Stimulated activated CD4-positive, alpha-beta T cell treated with anti-CD3 and anti-CD28 coated beads, Interleukin-1b, Interleukin-23, amount 100 ng/mL, for 48 hours (primary cell): ENCODE data around the gene ITPRID2.
A peak's percentile ranks its signal among the peaks of the same experiment; 100 is the strongest.
"Not testable (repeated sequence)": the region's sequence is repeated elsewhere in the genome, so short reads cannot be mapped to it uniquely, and the experiment has no call there.

ENCODE experiments used
- DNase-seq: peaks from one replicate; pipeline ENCODE4 v3.0.0-alpha.2; 2020

The ITPRID2 gene

DNA sequence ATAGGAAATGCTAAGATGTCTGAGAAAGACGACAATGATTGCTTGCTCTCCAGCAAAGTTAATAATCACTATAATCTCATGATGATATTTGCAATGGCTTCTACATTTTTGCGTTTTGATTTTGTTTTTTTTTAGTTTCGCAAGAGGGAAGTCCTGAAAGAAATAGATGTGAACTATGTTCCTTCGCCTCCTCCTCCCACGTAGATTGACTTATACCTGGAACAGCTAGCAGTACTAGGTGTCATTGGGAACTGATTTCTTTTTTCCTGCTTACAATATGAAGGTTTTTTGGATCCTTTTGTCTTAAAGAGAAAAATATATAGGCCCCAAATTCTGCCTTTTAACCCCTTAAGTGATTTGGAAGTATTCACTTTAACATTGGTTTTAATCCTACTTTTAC is 26.7 kb downstream of the ITPRID2 start:
- DNase-seq = no peak

- no peak for DNase-seq
These were observed 31.6 kb downstream of the ITPRID2 start for GRCh38 chr2:181923121-181923520.

DNA sequence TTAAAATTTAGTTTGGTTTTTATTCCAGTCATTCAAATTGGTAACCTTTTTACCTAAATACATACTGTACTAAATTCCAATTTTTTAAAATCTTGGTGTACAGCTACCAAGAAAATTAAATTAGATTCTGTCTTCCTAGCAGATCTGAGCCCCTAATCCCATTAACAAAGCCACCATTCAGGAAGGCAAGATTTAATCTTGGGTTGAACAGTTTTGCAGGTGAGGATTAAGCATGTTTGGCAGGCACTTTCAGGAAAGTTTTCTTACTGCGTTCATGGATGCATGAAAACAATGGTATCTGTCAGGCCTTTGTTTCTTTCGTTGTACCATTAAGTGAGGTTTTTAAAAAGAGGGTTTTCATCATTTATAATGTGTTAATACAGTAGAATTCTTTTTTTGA is 32.8 kb downstream of the ITPRID2 start:
- no peak for DNase-seq

DNA sequence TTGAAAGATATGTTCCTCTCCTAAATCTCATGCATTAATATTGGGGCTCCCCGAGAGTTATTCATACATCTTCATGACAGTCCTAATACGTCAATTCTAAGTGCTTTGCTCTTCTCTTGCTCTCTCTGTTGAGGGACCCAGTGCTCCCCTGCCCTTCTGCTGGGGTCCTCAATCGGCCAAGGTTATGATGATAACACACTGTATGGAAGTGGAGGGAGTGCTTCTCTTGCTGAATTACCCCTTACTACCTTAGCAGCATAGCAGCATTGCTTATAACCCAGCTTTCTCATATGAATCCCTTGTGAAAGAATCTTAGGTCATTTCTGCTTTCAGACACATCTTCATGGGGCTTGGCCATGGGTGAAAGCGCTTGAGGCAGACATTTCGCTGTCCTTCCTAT is 43.2 kb downstream of the ITPRID2 start:
- no peak for DNase-seq

GRCh38 chr2:181937473-181937872 is 45.9 kb downstream of the ITPRID2 start:
- no peak for DNase-seq

DNA sequence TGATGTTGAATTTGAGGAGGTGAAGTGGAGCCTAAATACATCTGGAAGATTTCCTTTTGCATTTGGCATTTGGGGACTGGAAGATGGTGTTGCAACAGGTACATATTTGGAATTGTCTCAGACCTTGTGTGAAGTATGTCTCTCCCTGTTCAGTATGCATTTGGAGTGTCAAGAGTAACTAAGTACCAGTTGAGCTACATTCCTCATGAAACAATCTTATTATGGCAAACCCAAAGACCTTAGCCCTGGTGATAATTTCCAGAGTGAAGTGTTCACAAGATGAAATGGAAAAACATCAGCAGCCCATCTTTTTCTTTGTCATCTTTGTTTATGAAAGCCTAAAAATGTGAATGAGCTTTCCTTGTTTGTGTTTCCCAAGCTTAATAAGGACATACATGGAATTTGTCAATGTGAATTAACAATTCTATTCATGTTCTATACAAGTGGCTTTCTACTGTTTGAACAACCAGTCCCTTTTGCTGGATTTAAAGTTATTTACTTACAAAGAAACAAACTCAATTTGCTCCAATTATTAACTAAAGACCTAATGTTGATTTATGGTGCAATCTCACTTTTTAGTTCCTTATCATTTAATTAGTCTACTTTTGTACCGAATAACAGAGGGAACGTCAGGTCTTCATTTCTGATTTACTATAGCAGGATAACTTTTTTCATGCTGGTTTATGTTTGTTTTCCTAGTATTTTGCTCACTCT is 52.0 kb downstream of the ITPRID2 start:
- DNase-seq = no peak

DNA sequence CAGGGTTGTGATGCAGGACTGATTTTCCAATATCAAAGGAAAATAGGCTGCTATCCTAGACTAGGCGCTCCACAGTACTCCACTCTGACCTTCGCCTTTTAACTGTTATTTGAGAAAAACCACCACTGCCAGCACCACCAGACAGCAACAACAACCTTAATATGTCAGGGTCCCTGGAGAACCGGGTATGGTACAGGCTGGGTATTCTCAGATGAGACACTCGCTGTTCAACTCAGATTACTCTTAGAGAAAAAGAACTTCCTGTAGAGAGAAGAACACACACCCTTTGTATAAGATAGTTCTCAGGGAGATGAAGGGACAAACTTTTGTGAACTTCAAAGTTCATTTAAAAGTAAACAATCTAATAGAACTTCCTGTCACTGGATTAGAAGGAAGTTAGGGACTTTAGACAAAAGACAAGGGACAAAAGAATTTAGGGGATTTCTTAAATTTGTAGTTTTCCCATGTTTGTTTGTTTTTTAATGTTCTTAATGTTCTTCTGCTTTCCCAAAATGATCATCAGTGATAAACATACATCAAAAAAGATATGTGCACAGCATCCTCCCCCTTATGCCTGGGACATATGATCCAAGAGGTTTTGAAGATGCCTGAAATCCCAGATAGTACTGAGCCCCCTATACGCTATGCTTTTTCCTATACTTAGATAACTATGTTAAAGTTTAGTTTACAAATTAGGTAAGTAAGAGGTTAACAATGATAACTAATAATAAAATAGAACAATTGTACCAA is 52.8 kb downstream of the ITPRID2 start:
- DNase-seq = no peak

GRCh38 chr2:181944914-181945291 is 53.4 kb downstream of the ITPRID2 start:
- DNase-seq = no peak

GRCh38 chr2:181946444-181947127 is 55.1 kb downstream of the ITPRID2 start:
- no peak for DNase-seq

GRCh38 chr2:181947273-181947672 is 55.7 kb downstream of the ITPRID2 start:
- DNase-seq = no peak

DNA sequence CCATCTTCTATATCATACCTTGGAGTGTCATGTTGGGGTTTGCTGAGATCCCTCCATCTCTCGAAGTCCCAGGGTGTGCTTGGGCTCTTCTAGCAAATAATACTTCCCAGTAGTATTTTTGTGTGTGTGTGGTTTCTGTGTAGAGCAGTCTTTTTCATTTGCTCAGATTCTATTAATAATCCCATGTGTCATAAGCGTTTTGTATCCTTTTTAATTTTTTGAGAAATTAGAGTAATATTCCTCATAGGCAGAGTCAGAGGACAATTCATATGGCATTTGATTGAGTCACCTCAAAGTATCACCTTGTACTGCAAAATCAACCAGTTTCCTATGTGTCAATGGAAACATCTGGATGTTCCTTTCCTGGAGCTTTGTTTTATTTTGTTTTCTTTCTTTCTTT is 56.7 kb downstream of the ITPRID2 start:
- no peak for DNase-seq

- no peak for DNase-seq
These were observed 57.5 kb downstream of the ITPRID2 start for GRCh38 chr2:181949047-181949446.

- DNase-seq = no peak
These were observed 61.1 kb downstream of the ITPRID2 start for GRCh38 chr2:181952404-181953226.

DNA sequence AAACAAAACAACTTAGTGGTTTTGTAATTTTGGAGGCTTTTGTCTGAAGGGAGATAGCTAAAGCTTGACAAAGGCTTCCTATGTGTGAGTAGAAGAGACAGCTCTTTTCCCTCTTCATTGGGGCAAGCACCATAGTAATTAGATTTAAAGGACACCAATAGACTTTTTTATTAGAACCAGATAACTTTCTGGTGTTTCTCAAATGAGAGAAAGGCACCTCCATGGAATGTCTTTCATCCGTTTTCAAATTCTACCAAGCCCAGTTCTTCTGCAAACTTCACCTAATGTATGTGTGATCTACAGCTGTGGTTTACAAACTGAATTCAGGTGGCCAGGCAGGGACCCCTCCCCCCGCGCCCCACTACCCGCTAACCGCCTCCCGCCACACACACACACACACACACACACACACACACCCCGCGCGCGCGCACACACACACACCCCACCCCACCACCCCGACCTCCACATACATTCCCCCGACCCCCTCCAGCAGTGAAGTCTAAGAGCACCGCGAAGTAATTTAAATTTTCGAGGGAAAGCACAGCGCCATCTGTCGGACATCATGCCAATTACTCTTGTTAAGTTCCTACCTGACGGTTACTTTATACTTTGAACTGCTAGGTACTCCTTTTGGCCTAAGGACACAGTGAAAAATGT is 62.5 kb downstream of the ITPRID2 start:
- peak; percentile 38 for DNase-seq

GRCh38 chr2:181954538-181954883 is 63.0 kb downstream of the ITPRID2 start:
- no peak for DNase-seq

- no peak for DNase-seq
These were observed 63.5 kb downstream of the ITPRID2 start for GRCh38 chr2:181955010-181955409.

DNA sequence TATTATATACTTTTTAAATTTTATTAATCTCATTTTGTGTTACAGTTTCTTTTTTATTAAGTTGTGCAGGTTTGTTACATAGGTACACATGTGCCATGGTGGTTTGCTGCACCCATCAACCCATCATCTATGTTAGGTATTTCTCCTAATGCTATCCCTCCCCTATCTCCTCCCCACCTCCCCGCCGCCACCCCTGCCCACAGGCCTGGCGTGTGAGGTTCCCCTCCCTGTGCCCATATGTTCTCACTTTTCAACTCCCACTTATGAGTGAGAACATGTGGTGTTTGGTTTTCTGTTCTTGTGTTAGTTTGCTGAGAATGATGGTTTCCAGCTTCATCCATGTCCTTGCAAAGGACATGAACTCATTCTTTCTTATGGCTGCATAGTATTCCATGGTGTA is 64.3 kb downstream of the ITPRID2 start:
- DNase-seq = not testable (repeated sequence)

- DNase-seq = no peak
These were observed 66.1 kb downstream of the ITPRID2 start for GRCh38 chr2:181957668-181958067.

GRCh38 chr2:181958726-181959125 is 67.2 kb downstream of the ITPRID2 start:
- no peak for DNase-seq

DNA sequence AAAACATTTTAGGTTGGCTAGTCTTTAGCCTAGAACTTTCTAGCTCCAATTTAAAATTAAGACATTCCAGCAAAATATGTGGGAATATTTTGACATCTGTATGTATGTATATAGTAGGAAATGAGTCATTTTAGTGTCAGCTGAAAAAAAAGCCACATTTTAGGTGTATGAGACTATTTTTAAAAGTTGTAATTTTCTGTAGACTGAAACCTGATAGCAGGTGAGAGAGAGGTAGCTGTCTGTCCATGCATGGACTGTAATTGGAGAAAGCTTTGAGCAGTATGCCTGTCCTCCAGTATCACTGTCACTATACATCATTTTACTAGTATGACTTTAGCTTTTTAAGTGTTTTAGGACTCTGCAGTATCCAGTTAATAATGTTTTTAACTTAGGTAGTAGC is 68.0 kb downstream of the ITPRID2 start:
- DNase-seq = no peak

GRCh38 chr2:181961167-181961566 is 69.6 kb downstream of the ITPRID2 start:
- DNase-seq = not testable (repeated sequence)

- DNase-seq = no peak
These were observed 70.6 kb downstream of the ITPRID2 start for GRCh38 chr2:181962142-181962541.
